GM11168 (cell line): ENCODE data around the gene ADRB1.

Source experiments
- in situ Hi-C: fragments of 300-500 bp; cut with MboI; formaldehyde crosslinking; loops from one replicate; pipeline ENCODE4 v1.12.0; 2022; ENCODE audit warnings: low sequenced_read_pairs; ENCODE audit not compliant: unreplicated experiment

The ADRB1 gene

DNA sequence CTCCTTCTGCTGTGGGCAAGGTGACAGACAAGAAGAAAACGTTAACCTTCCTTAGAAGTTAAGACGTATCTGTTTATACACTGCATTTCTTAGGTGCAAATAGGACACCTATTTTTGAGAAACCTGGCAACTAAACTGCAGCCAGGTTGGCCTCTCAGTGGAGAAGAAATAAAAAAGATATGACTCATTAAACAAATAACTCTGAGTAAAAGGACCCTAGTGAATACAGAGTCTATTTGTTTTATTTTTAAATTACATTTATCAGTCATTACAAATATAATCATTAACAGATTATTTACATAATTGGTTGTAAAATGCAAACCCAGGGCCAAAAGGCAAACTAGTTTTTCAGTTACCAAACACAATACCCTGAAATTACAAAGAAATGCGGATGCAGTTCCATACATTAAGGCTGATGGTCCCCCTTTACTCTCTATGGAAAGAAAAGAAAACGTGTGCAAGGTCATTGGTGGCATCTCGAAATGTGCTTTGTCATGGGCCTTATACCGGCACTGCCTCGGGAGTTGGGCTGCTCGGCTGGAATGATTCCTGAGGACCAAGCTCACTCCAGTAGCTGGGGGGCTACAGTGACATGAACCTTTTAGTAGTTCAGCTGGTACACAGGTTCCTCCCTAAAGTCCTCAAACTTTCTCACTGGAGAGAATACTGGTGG lies 38.4 kb downstream of the ADRB1 start:
- in situ Hi-C loops, result no loop called here

- in situ Hi-C loops, result no loop called here
Observed at GRCh38 chr10:114083040-114083439, 39.4 kb downstream of the ADRB1 start.

DNA sequence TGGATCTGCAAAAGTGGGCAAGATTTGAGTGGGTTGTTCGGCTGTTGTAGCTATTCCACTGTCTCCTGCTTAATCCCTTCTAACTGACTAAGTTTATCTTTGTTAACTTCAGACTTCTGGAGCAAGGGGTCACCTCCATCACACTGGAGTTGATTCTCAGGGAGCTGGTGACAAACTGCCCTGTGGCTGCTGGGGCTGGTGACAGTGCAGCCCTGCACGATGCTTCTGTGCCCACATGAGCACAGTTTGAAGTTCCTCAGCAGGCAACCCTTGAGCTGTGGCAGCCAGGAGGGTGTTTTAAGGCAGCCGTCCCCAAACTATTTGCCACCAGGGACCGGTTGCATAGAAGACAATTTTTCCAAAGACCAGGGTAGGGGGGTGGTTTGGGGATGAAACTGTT lies 40.5 kb downstream of the ADRB1 start:
- in situ Hi-C loops, result no loop called here

- in situ Hi-C loops, result no loop called here
Observed at GRCh38 chr10:114087255-114087654, 43.6 kb downstream of the ADRB1 start.

DNA sequence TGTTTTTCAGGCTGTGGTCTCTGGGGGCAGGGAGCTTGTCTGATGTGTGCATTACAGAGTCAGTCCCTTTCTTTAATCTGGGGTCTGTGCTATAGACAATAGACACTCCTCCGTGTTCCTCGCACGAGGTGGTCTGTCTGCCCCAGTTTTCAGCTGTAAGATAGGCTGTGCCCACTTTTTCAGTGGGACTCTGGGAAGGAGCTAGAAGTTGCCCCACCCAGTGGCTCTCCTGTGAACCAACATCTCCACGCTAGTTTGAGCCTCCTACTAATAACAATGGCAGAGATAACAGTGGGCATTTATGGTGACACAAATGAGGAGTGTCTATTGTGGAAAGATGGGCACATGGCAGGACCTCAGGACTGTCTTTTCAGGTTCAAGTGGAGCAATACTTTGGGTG lies 44.0 kb downstream of the ADRB1 start:
- in situ Hi-C loops, result no loop called here

DNA sequence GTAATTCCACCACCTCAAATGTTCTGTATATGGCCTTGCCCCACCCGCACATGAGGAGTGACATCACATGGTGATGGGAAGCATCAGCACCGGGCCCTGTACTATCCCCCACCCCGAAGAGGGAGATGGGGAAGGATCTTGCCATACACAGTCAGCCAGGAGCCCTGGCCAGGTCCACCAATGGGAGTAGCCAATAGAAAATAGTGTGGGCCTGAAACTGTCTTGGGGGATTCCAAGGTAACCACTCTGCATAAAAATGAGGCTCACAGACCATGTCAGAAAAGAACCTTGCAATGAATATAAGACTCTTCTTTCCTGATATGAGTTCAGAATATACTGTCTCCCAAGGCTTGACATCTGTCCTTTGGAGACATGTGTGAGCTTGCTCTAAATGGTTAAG lies 51.1 kb downstream of the ADRB1 start:
- in situ Hi-C loops, result no loop called here

DNA sequence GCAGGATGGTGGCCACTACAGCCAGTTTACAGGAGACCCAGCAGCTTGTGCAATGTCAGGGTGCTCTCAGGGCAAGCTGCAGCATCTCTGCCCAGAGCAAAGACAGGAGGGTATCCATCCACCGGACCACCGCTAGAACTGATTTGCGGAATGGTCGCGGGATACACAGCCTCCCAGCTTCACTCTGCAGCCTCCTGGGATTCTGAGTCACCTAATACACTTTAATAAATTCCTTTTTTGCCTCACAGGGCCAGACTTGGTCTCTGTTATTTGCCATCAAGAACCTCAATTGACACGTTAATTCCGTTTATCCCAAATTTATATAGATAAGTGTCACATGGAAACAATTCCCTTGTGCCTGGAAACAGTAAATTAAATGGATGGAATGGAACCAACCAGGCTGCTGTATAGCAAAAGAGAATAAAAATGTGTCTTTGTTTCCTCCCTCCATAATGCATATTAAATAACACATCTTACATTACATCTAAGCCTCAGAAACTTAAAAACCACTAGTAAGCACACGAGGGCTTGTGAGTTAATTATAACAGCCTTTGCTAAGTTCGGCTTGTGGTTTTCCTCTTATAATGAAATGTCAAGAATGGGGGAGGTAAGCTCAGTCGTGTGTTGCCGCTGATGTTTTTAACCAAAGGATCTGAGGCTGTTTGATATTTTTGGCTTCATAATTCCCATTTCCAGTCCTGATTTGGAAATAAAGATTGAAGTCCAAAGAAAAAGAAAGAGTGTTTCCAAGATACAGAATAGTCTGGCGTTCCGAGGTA lies 52.1 kb downstream of the ADRB1 start:
- in situ Hi-C loops, result no loop called here
